Psoas muscle (tissue), 8 donors: ENCODE measurements around the gene HTR3E. TPM values are rescaled to one million over a fixed set of nuclear protein-coding genes. Genes with fewer than 3 reads are reported as not detected.

Experiments
- ATAC-seq, 4 donors: fragments of 200-7000 bp; cut with Tn5 transposase; one replicate each; pipeline ENCODE4 v1.9.1; 2020; ENCODE audit warnings: moderate library complexity in 3 of 4, mild to moderate bottlenecking in 2 of 4
- DNase-seq, 2 donors: peaks; one replicate each; pipeline ENCODE4 v3.0.0-alpha.2; 2020
- H3K27ac ChIP-seq: fragments of 200-600 bp; one replicate; pipeline ENCODE4 v1.8.0; 2022
- H3K27me3 ChIP-seq, 3 donors: fragments of 200-600 bp in 1 of 3; one replicate each; pipeline versions ENCODE4 v1.6.1 to v1.8.0; 2013 to 2022; ENCODE audit warnings: low read length in 2 of 3, mild to moderate bottlenecking in 2 of 3, moderate library complexity in 1 of 3; ENCODE audit not compliant: insufficient read depth in 3 of 3
- H3K36me3 ChIP-seq, 2 donors: fragments of 200-600 bp in 1 of 2; one replicate each; pipeline versions ENCODE4 v1.6.1 to v1.8.0; 2013 to 2022; ENCODE audit warnings: low read depth in 1 of 2, mild to moderate bottlenecking in 1 of 2, moderate library complexity in 1 of 2; ENCODE audit not compliant: insufficient read depth in 1 of 2
- H3K4me1 ChIP-seq: fragments of 200-600 bp; one replicate; pipeline ENCODE4 v1.8.0; 2022
- H3K4me3 ChIP-seq: fragments of 200-600 bp; one replicate; pipeline ENCODE4 v1.8.0; 2022; ENCODE audit warnings: mild to moderate bottlenecking
- H3K9me3 ChIP-seq: fragments of 200-600 bp; one replicate; pipeline ENCODE4 v1.8.0; 2022
- CTCF ChIP-seq: fragments of 200-600 bp; IDR thresholded peaks from one replicate; pipeline ENCODE4 v1.8.0; 2022; ENCODE audit warnings: antibody characterized with exemption
- WGBS, 3 donors: extraction: QIAGEN DNeasy Blood & Tissue Kit; methylation state at CpG; one replicate each; pipeline versions ENCODE4 v1.1.6 to v1.1.7; 2013; 5-methylcytosine and 5-hydroxymethylcytosine counted together
- intact Hi-C, 2 donors: fragments of 100-400 bp; cut with DNase I; formaldehyde crosslinking; loops; one replicate each; pipeline versions ENCODE4 v1.11.0 to v1.14.2; 2022
- long read RNA-seq, 2 donors: library from polyadenylated mRNA; unstranded; transcript quantifications; one replicate each; pipeline ENCODE4 v2.0.0, GENCODE V29; 2021
- polyA plus RNA-seq, 3 donors: library from polyadenylated mRNA; stranded (reverse); fragments of 200-250 nt; gene quantifications; one replicate each; pipeline ENCODE4 v1.2.3, GENCODE V29; 2013
- total RNA-seq, 4 donors: library from RNA; stranded (reverse); fragmentation: NEBNext Ultra II Directional in 2 of 4; extraction: Animal tissue kit (Norgen Biotek cat#: 25700) in 2 of 4; gene quantifications; one replicate each; pipeline versions ENCODE4 v1.2.1 to v1.2.4, GENCODE V29; 2021 to 2023
- donor health status: healthy with polysubstance abuse.
- donor health status: DM: no; HTN: no; CAD: no; lungs with moderate emphysema.
- donor health status: Bipolar disorder and iron deficiency.
- donor health status: healthy.
- donor health status: DM: yes; HTN: yes; CAD: no.
- donor health status: DM: no; HTN: no; CAD: no.
- donor health status: DM: no; HTN: no; CAD: no.
- donor health status: DM: yes; HTN: yes; CAD: no.

HTR3E gene
- total RNA-seq (not detected), polyA plus RNA-seq (under 1 TPM in 1 of 3 donors, not detected in 2; 0.01 TPM)
- long read RNA-seq, donor 1 = 0 reads
- long read RNA-seq, donor 2 = 0 reads

GRCh38 chr3:184096811-184097383 lies at the start of gene HTR3E:
TSS of gene HTR3E (plus strand) at chr3:184097064. CDS start at chr3:184097530, 466 bp downstream.
- ATAC-seq (no peak), DNase-seq (no peak)
- no peaks in the 10 kb centered on the region for H3K4me1 ChIP-seq
- TF ChIP-seq CTCF = no peak
- peaks cover 16% of the 10 kb centered on the region for H3K9me3 ChIP-seq
- no peaks in the 10 kb centered on the region for H3K36me3 ChIP-seq
- no peak within 1 kb of the TSS for H3K4me3 ChIP-seq
- no peak within 1 kb of the TSS for H3K27ac ChIP-seq
- 83 to 88% (median 84%) methylated on average over 7 of the region's 7 CpGs for WGBS, 3 donors
- peaks cover 0 to 6% (median 0%) of the 10 kb centered on the region in 3 donors for H3K27me3 ChIP-seq
- intact Hi-C loops = no loop called here

GRCh38 chr3:184050217-184050847 lies 46.5 kb upstream of the HTR3E start:
- DNase-seq (no peak), ATAC-seq (no peak)
- Histone ChIP-seq H3K27ac (no peak overlapping the region), H3K4me1 (no peaks in the 10 kb centered on the region), H3K27me3 (no peaks in the 10 kb centered on the region), H3K36me3 (no peaks in the 10 kb centered on the region), H3K4me3 (no peak overlapping the region), H3K9me3 (no peaks in the 10 kb centered on the region)
- no peak for TF ChIP-seq CTCF
- 81 to 89% (median 85%) methylated on average over 7 of the region's 7 CpGs for WGBS, 3 donors
- intact Hi-C loops = no loop called here

GRCh38 chr3:184052767-184053166 lies 44.1 kb upstream of the HTR3E start, which contains the start of gene HTR3C:
TSS of gene HTR3C (plus strand) at chr3:184053047. CDS start at chr3:184053081, 34 bp downstream.
- Histone ChIP-seq H3K36me3 (no peaks in the 10 kb centered on the region), H3K9me3 (no peaks in the 10 kb centered on the region), H3K27ac (no peak within 1 kb of the TSS), H3K27me3 (no peaks in the 10 kb centered on the region), H3K4me1 (no peaks in the 10 kb centered on the region), H3K4me3 (no peak within 1 kb of the TSS)
- TF ChIP-seq CTCF = no peak
- DNase-seq = no peak
- 52 to 56% (median 53%) methylated on average over 4 of the region's 4 CpGs for WGBS, 3 donors
- no peak for ATAC-seq
- intact Hi-C loops = no loop called here

GRCh38 chr3:184058029-184058428 lies 38.8 kb upstream of the HTR3E start:
- no peaks in the 10 kb centered on the region for H3K27me3 ChIP-seq
- DNase-seq (no peak), ATAC-seq (no peak)
- no peaks in the 10 kb centered on the region for H3K9me3 ChIP-seq
- no peak for TF ChIP-seq CTCF
- intact Hi-C loops = no loop called here
- no peak overlapping the region for H3K4me3 ChIP-seq
- no peaks in the 10 kb centered on the region for H3K36me3 ChIP-seq
- 42 to 56% (median 48%) methylated on average over 9 of the region's 9 CpGs for WGBS, 3 donors
- H3K27ac ChIP-seq = no peak overlapping the region
- H3K4me1 ChIP-seq = no peaks in the 10 kb centered on the region
